Peyer's patch (tissue), 4 donors: ENCODE results near the gene TUBB2A.

Experiments used
- POLR2A ChIP-seq, 2 donors: fragments of 450-650 bp; IDR thresholded peaks; one replicate each; pipeline ENCODE4 v1.5.1; 2017; ENCODE audit warnings: antibody characterized with exemption in 2 of 2, mild to moderate bottlenecking in 2 of 2, moderate library complexity in 2 of 2
- TF ChIP-seq, protein P1 (sequence below), 6 experiments: fragments of 450-650 bp in 4 of 6; fragments of 200-600 bp in 2 of 6; sonication (generic) in 1 of 6; IDR thresholded peaks; one replicate each; pipeline ENCODE4 v1.5.1; 2017 to 2019; ENCODE audit warnings: antibody characterized with exemption in 6 of 6, mild to moderate bottlenecking in 3 of 6, moderate library complexity in 1 of 6

DNA sequence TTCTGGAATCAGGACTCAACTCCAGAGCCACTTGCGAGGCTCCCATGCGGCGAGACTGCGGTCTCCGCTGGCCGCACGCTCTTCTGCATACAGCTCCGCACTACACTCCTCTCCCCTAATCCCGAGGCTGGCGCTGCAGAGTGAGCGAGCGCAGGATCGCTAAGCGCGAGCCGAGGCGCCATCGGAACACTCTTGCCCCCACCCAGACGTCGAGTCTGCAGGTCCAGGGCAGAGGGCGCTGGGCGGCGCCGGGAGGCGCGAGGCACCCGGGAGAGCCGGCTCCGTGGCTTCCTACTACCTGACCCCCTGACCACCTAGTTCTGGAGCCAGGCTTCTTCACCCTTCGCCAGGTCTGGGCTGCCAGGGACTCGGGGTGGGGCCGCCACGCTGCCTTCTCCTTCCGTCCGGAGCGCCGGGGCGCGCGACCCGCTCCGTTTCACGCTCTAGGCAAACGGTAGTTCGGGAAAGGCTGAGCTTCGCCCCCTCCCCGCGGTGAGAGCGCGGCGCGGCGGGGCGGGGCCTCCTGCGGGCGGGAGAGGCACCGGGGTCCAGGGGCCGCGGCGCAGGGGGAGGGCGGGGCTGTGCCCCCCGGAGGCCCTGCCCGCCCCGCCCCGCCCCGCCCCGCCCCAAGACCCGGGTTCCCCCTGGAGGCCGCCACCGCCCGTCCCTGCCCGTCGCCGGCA is 5.4 kb upstream of the TUBB2A start:
- TF ChIP-seq, protein P1, sequence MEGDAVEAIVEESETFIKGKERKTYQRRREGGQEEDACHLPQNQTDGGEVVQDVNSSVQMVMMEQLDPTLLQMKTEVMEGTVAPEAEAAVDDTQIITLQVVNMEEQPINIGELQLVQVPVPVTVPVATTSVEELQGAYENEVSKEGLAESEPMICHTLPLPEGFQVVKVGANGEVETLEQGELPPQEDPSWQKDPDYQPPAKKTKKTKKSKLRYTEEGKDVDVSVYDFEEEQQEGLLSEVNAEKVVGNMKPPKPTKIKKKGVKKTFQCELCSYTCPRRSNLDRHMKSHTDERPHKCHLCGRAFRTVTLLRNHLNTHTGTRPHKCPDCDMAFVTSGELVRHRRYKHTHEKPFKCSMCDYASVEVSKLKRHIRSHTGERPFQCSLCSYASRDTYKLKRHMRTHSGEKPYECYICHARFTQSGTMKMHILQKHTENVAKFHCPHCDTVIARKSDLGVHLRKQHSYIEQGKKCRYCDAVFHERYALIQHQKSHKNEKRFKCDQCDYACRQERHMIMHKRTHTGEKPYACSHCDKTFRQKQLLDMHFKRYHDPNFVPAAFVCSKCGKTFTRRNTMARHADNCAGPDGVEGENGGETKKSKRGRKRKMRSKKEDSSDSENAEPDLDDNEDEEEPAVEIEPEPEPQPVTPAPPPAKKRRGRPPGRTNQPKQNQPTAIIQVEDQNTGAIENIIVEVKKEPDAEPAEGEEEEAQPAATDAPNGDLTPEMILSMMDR (IDR thresholded peaks at IDR 0.05) = peak in 3 of 6 experiments; percentile 11 to 41 (median 28)
- TF ChIP-seq POLR2A (IDR thresholded peaks at IDR 0.05) = peak; percentile 71 to 81
